ENCODE measurements around the gene ALCAM.

Gene ALCAM

GRCh38 chr3:105571005-105571404 is 204.3 kb downstream of the ALCAM start:
- H3K4me3 ChIP-seq (ENCODE audit: control insufficient read depth, low read depth, low read length) = no peak overlapping the region
- no peak for DNase-seq (ENCODE audit: low read depth)
- no peak for TF ChIP-seq CTCF (conservative IDR thresholded peaks at IDR 0.05; ENCODE audit: control insufficient read depth, insufficient read depth, low read depth, low read length)

GRCh38 chr3:105572501-105572900 is 205.8 kb downstream of the ALCAM start:
- no peak overlapping the region for H3K4me3 ChIP-seq (ENCODE audit: control insufficient read depth, low read depth, low read length)
- no peak for TF ChIP-seq CTCF (conservative IDR thresholded peaks at IDR 0.05; ENCODE audit: control insufficient read depth, insufficient read depth, low read depth, low read length)
- no peak for DNase-seq (ENCODE audit: low read depth)

- DNase-seq (ENCODE audit: low read depth) = no peak
- no peak for TF ChIP-seq CTCF (conservative IDR thresholded peaks at IDR 0.05; ENCODE audit: control insufficient read depth, insufficient read depth, low read depth, low read length)
- H3K4me3 ChIP-seq (ENCODE audit: control insufficient read depth, low read depth, low read length) = no peak overlapping the region
These were observed 212.7 kb downstream of the ALCAM start for GRCh38 chr3:105579439-105579838.

- no peak for TF ChIP-seq CTCF (conservative IDR thresholded peaks at IDR 0.05; ENCODE audit: control insufficient read depth, insufficient read depth, low read depth, low read length)
- DNase-seq (ENCODE audit: low read depth) = peak; percentile 6
- no peak overlapping the region for H3K4me3 ChIP-seq (ENCODE audit: control insufficient read depth, low read depth, low read length)
These were observed 213.7 kb downstream of the ALCAM start for GRCh38 chr3:105580296-105580965.

GRCh38 chr3:105582015-105582414 is 215.3 kb downstream of the ALCAM start:
- no peak overlapping the region for H3K4me3 ChIP-seq (ENCODE audit: control insufficient read depth, low read depth, low read length)
- DNase-seq (ENCODE audit: low read depth) = no peak
- TF ChIP-seq CTCF (conservative IDR thresholded peaks at IDR 0.05; ENCODE audit: control insufficient read depth, insufficient read depth, low read depth, low read length) = no peak

- DNase-seq (ENCODE audit: low read depth) = no peak
- no peak for TF ChIP-seq CTCF (conservative IDR thresholded peaks at IDR 0.05; ENCODE audit: control insufficient read depth, insufficient read depth, low read depth, low read length)
- no peak overlapping the region for H3K4me3 ChIP-seq (ENCODE audit: control insufficient read depth, low read depth, low read length)
These were observed 217.5 kb downstream of the ALCAM start for GRCh38 chr3:105584003-105584790.
